Activated naive CD4-positive, alpha-beta T cell (primary cell): Measurements from ENCODE around the gene FRZB.
"Not testable (repeated sequence)": the region's sequence is repeated elsewhere in the genome, so short reads cannot be mapped to it uniquely, and the experiment has no call there.

Experiments used
- DNase-seq, 4 experiments: peaks; one replicate each; lab custom pipeline; 2025; lab: John Stamatoyannopoulos, UW

Gene FRZB, protein sequence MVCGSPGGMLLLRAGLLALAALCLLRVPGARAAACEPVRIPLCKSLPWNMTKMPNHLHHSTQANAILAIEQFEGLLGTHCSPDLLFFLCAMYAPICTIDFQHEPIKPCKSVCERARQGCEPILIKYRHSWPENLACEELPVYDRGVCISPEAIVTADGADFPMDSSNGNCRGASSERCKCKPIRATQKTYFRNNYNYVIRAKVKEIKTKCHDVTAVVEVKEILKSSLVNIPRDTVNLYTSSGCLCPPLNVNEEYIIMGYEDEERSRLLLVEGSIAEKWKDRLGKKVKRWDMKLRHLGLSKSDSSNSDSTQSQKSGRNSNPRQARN

DNA sequence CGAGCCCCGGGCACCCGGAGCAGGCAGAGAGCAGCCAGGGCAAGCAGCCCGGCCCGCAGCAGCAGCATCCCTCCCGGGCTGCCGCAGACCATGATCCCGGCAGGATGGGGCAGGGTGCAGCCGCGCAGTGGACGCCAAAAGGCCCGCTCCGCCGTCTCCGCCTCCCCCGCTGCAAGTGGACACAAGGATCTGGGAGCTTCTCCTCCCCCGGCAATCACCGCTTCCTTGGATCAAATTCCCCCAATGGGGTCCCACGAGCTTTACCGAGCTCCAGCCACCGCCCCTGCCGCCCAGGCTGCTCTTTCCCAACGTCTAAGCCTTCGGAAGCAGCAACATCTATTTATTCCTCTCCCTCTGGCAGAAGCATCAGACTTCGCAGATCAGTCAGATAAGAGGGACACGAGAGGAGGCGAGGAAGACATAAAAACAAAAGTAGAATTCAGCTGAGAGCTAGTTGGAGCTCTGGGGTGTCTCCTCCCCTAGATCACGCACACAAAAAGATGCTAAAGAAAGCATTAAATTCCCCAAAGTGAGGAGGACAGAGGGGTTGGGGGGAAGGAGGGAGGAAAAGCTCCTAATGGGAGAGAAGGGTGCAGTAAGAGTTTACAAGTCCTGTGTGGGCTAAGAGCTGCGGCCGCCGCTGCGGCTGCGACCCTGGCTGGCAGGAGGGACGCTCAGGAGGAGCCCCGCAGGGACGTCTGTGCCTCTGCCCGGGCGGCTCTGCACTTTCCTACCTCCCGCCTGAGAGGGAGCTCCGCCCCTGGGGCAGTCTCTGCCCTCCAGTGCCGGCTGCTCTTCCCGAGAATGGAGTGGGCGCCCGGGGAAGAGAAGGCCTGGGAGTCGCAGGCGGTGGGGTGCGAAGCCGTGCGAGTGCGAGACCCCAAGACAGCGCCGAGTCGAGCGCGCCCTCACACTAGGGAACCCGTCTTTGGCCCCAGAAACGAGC is at the start of gene FRZB:
Gene FRZB, minus strand, starts transcription at position 177 of the 946 bp plus-strand sequence. Its CDS starts 85 bp downstream, at position 92.
- DNase-seq = no peak

DNA sequence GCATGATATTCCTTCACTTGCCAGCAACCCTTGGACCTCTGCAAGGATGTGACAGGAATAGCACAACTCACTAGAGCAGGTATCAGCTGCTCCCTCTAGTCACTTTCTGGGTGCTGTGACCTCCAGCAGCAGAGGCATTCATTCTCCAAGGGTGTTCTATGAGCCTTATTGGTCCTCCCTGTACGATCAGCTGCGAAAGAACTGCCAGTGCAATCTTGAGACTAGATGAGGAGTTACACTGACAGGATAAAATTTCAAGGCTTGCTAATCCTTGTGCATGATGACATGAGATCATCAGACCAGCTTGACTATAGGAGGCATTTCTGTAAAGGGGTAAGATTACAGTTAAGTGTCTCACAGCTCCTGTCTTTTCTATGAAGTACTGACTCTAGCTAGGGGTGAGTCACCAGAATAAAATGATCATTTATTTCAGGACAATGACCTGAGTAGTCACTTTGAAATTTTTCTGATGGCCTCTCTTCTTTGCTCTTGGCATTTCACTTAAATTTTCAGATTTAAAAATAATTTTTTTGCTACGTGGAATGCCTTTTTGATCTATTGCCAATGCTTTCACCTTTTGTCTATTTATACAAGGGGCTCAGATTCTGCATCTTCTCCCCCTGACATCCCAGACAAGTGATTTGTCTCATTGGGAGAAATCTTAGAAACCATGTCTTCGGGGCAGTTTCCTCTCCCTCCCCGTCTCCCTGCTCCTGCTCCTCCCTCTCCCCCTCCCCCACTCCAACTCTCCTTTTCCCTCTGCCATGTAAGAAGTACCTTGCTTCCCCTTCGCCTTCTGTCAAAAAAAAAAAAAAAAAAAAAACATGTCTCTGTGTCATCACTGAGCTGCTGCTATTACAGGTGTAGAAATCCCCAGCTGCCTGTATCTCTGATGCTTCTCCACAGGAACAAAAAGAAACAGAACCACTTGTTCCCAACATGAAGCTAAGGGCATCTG is 49.2 kb upstream of the FRZB start:
- DNase-seq = no peak

DNA sequence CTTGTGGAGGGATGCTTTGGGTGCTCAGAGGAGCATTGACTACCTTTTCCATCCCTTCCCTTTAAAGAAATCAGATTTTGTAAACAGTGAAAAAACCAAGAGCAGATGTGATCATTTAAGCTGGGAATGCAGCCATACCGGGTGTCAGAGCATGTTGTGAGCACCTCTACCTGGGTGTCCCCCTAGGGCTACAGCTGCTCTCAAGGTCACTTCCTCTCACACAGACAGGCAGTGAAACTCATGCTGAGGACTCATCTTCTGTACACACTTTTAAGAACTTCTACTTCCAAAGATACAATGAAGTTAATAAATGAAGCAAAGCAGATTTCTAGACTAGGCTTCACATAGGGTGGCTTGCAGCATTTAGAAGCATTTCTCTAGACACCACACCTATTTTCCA is 48.4 kb upstream of the FRZB start:
- DNase-seq = no peak

DNA sequence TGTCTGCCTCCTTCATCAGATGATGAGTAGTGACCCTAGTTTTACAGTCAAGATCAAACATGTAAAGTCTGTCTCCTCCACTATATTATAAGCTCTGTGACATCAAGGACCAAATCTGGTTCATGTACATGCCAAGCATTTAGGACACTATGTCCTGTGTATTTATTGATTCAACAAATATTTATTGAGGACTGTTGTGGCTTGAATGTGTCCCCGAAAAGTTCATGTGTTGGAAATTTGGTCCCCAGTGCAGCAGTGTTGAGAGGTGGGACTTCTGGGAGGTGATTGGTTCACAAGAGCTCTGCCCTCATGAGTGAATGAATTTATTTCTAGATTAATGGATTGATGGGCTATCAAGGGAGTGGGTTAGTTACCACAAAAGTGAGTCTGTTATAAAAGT is 46.6 kb upstream of the FRZB start:
- no peak for DNase-seq

DNA sequence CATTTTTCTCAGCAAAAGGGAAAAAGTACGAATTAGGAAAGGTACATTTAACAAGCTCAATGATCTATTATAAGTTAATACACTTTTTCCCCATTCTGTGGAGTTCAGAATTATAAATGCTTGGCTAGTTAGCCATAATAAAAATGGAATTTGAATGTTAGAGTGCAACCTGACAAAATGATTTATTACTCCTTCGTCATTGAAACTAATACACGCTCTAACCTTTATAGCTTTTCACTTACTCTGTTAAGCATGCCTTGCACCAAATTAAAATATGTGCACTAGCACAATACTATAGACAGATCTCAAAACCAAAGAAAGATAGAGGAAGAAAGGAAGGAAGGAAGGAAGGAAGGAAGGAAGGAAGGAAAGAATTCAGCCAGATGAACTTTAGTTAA is 46.1 kb upstream of the FRZB start:
- DNase-seq = no peak

DNA sequence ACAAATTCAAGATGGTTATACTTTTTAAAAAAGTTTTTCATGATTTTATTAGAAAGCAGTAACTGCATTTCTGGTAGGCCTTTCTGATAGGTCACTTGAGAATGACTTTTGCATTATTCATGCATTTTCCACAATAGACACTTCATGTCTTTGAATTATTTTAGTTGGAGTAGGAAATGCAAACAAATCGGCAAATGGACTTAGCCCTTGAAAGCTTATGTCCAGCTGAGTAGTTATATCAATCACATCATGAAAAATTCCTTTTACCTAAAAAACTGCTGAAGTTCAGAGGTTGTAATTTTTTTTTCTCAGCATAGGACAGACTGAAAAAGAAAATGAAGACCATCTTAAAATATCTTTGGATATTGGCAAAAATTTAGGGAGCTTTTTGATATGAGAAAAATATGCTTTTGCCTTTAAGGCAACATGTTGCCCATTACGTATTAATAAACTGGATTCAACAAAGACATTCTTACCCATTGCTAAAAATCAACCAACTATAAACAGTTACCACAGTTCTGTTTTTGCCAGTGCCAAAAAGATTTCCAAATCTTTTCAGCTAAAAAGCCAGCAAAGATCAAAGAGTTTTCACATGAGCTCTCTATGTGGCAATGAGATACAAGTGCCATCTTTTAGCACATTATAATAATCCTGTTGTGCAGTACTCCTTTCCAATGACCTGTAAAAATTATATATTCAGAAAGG is 45.5 kb upstream of the FRZB start:
- no peak for DNase-seq

DNA sequence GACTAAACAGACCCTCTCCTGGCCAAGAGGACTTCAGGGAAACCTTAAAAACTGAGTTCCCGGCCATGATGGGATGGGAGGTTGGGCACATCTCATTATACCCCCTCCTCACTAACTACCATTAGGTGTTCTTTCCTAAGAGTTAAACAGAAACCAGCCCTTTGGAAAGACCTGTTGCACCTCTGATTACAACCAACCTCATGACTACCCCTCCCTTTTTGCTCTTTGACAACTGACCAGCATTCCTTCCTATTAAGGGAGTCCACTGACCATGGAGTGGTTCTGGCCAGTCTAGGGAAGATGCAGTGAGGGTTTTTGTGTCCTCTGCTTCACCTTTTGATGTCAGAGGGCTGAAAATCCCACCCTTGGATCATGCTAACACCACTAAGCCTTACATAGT is 44.5 kb upstream of the FRZB start:
- DNase-seq = no peak

DNA sequence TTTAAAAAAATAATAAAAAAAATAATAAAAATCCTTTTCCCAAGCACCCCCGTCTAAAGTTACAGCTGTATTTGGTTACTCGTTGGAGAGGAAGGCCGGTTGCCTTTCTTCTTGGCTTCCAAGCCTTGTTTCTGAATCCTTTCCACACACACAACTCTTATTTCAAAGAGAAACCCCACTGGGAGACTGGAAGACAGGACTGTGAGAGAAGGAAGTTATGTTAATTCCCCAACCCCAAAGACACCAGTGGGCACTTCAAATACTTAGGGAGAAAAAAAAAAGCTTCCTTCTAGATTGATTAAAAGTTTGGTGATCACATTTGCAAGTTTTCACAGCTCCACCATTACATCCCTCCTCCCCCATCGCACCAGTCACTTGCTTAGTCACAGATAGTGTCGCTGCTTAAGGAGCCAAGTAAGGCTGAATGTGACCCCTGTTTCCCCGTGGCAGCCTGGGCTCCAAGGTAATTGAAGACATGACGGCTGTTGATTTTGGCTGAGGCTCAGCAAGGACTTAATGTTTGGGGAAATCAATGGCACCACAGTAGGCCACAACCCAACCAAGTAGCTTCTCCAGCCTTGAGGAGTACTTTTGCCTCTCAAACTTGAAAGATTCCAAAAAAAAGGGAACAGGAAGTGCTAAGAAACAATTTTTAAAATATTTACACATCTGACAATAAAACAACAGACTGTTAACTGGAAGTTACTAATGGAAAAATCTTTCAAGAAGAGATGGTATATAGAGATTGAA is 40.8 kb upstream of the FRZB start:
- DNase-seq = no peak

DNA sequence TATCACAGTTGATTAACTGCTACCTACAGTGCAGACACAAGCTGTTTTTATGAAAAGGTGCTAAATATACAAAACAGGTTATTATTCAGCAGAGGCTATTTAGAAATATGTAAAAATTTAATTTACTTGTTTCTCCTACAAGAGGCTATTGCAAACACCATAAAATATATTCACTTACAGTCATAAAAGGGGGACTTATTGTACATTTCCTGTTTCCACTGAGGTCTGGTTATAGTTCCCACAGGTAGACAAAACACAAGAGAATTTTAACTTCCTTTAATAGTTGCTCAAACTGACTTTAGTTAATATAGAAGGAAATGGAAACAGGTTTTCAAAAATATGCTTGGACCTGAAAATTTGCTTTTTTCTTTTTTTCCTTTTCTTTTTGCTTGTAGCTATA is 40.0 kb upstream of the FRZB start:
- DNase-seq = no peak

DNA sequence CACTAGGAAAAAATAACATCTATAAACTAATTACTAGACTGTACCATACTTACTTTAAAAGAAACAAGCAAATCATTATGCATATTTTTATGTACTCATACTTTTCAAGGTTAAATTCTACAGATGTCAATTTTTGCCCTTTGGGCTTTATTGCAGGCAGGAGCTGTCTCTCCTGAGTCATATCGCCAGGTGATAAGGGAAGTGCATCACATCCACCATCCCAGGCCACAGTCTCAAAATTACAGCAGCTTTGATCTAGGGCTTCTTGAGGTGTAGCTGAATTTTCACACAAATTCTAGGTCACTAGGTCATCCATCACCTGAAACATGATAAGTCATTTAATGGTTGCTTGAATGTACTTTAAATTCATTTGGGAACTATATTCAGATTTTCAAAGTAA is 38.4 kb upstream of the FRZB start:
- DNase-seq = no peak

DNA sequence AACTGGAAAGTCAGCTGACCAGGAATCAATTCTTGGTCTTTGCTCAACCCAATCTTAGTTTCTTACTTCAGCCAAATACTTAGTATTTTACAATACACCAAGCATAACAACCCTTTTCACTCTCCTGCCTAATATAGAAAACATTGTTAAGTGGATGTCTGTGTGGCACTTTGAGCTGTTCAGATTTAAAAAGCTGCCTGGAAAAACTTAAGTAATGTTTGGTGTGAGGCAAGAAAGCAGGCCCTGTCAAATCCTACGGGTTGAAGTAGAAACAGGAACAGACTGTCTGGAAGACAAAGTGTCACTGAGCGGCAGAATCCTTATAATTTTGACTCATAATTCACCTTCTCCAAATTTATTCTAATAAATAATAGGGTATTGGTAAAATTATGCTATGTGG is 37.1 kb upstream of the FRZB start:
- no peak for DNase-seq

DNA sequence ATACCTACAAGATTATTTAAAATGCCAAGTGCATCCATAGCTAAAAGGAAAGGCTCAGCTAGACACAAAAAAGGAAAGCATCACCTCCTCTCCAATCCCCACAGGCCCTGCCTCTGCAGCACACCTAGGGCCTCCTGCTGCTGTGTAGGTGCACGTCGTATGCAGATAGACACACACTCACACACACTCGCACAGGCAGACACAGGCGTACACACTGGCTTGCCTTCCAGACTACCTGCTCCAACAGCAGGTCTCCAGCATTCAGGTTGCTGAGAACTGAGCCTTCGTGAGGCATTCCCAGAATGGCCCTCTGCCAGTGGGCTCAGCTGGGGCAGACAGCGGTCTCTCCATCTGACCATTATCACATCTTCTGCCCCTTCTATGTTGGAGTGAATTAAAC is 35.3 kb upstream of the FRZB start:
- no peak for DNase-seq

DNA sequence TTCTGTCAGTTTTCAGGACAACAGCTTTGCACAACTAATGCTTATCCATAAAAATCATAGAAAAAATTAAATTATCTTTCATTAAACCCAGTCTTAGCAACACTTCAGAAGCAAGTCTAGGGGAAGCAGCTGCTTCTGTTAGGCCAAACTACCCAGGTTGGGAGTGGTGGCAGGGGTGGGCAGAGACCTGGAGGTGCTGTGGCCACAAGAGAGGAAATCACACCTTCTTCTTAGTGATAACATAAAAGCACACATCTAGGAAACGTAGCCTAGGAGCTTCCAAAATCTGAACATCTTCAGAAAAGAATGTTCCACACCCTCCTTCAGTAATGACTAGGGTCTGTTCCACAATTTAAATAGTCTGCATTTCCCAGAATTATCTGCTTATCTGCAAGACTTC is 32.3 kb upstream of the FRZB start:
- DNase-seq = no peak

DNA sequence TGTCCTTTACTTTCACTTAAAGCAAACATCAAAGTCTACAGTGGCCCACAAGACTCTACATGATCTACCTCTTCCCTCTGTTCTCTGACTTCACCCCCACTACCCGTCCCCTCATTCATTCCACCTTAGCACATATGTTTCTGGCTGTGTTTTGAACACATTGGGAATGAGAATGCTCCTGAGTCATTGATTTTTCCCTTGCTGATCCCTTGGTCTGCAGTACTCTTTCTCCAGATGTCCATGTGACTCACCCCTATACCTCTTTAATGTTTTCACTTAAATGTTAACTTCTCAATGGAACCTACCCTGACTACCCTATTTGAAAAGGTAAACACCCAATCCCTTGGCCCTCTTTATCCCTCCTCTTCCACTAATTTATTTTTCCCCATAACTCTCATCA is 30.7 kb upstream of the FRZB start:
- no peak for DNase-seq

DNA sequence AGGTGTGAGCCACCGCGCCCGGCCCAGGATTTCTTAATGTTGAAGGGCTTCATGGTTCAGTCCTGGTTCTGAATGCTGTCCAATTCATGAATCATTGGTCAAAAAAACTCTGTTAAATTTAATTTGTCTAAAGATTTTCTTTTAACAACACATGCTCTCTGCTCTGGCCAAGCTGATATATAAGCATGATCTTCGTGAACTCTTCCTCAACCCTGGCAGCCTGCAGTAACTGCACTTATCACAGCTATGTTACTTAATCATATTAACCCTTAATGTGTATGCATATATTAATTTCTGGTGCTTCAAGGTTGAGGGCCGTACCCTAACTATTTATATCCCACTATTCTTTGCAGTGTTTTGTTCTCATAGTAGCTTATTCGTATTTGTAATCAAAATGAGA is 29.4 kb upstream of the FRZB start:
- no peak for DNase-seq

DNA sequence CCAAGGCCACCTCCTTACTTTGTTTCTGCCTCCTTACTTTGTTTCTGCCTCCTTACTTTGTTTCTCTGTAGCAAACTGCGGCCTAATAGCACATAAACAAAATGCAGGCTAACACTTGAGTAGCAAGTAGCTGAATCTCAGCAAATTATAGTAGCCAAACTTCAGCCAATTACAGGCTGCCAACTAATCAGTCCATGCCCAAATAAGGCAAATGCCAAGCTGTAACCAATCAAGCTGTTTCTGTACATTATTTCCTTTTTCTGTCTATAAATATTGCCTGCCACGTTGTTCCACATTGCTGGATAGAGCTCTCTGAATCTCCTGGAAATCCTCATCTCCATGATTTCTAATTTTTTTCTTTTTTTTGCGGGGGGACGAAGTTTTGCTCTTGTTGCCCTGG is 28.7 kb upstream of the FRZB start:
- DNase-seq = no peak

DNA sequence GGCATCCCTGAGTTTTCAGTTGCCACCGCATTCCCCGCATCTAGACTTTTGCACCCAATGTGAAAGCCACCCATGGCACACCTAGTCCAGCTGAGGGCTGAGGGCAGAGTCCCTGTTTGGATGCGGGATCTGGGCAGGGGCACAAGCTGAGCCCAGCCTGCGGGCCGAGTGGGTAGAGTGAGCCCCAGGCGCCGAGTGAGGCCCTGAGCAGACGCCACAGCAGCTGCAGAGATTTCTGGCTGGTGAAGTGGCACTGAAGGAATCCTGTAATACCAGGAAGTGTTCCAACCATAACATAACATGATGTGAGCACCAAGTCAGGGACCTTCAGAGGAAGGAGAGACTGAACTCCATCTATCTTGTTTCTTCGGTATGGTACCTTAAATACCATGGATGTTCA is 27.7 kb upstream of the FRZB start:
- no peak for DNase-seq

DNA sequence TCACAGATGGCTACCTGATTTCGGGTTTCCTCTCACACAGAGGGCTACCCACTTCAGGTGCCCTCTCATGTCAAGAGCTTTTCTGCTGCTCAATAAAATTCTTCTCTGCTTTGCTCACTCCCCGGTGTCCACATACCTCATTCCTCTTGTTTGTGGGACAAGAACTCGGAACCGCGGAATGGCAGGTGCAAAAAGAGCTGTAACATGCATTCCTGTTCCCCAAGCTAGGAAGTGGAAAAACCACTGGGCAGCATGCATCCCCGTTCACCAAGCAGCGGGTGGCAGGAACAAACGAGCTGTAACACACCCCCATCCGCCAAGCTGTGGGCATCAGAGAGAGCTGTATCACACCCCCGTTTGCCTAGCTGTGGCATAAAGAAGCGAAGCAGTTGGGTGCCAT is 27.2 kb upstream of the FRZB start:
- DNase-seq = no peak

DNA sequence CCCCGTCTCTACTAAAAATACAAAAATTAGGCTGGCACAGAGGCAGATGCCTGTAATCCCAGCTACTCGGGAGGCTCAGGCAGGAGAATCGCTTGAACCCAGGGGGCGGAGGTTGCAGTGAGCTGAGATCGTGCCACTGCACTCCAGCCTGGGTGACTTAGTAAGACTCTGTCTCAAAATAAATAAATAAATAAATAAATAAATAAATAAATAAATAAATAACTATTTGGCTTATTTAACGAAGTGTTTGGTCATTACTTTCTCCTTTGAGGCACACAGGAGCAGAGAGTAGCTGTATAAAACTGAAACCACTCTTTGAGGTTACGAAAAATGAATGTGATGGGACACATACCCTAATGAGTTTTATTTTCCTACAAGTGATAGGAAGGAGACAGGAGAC is 26.6 kb upstream of the FRZB start:
- DNase-seq = not testable (repeated sequence)

DNA sequence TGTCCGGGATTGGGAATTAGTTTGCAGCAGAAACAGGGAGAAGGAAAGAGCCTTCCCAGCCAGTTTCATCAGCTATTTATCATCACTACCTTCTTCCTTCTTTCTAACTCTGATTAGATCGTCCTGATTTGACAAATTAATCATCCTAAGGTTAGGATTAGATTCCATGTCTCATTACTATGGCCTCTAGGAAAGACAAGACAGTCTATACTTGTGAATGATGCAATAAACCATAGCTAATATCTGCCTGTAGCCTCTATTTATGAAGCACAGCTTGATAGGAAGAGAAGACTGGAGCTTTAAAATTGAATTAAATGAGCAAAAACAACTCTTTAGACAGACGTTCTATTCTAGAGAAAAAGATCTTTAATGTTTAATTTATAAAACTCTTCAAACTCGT is 25.2 kb upstream of the FRZB start:
- no peak for DNase-seq
